ENCODE data around the gene HS3ST3A1. TPM values are rescaled to one million over a fixed set of nuclear protein-coding genes. Genes with fewer than 3 reads are reported as not detected.

The HS3ST3A1 gene
- total RNA-seq, 1 experiment from 2014 or later: 187 TPM

DNA sequence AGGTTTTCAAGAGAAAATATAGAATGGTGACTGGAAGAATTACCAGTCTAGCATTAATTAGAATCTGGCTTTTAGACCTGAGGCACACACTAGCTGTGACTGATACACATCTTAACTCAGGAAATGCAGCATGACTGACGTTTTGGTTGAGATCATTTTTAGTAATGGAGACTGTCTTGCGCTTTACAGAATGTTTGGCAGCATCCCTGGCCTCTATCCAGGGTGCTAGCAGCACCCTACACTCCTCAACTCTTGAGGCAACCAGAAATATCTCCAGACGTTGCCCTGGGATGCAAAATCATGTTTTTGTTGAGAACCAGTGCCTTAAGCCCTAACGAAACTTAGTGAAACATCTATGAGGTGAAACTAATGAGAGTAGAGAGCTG lies 109.0 kb downstream of the HS3ST3A1 start:
- no peak for DNase-seq (ENCODE audit: low read depth)

DNA sequence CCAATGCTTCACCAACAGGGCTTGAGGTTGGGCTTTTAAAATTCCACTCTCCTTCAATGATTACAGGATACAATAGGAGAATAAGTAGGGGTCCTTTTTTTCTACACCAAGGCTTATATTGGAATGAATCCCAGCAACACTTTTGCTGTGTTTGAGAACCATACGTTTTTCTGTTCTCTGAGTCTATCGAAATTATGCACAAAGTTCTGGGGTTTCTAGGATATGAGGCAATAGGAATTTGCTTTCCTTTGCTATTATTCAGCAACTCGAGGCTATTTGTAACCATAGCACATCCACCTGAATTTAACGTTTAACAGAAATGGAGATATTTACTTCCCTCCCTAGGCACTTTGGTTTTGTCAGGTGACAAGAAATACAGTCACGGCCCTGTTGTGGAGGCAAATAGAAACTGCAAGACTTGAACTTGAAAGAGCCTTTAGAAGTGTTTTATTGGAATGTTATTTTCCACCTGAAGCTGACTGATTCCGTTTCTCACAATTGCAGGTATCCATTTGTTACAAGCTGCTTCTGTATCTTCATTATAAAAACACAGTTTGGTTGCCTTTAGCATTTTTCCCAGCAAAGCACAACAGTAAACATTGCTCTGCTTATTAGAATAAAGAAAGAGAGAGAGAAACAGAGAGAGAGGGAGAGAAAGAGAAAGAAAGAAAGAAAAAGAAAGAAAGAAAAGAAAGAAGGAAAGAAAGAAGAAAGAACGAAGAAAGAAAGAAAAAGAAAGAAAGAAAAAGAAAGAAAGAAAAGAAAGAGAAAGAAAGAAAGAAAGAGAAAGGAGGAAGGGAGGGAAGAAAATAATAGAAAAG lies 109.6 kb downstream of the HS3ST3A1 start:
- DNase-seq (ENCODE audit: low read depth): no peak

- no peak for DNase-seq (ENCODE audit: low read depth)
These were observed 110.2 kb downstream of the HS3ST3A1 start for GRCh38 chr17:13491491-13491890.

GRCh38 chr17:13490906-13491482 lies 110.7 kb downstream of the HS3ST3A1 start:
- peak; percentile 84 for DNase-seq (ENCODE audit: low read depth)

DNA sequence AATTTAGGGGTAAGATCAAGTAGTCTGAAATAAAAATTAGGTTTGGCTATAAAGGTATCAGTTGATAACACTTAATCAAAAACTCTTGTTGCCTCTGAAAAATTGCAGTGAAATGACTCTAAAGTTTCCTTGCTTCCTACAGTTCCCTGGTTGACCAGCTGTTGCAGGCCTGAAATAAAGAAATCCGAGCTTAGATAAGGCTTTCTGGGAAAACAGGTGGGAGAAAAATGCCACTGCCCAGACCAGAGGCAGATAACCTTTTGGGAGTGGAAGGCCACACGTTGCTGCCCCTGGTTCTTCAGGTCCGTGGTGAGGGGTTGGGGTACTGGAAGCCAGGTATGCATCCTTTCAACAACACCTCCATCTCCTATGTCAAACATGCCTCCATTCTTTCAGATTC lies 111.3 kb downstream of the HS3ST3A1 start:
- DNase-seq (ENCODE audit: low read depth): peak; percentile 28

DNA sequence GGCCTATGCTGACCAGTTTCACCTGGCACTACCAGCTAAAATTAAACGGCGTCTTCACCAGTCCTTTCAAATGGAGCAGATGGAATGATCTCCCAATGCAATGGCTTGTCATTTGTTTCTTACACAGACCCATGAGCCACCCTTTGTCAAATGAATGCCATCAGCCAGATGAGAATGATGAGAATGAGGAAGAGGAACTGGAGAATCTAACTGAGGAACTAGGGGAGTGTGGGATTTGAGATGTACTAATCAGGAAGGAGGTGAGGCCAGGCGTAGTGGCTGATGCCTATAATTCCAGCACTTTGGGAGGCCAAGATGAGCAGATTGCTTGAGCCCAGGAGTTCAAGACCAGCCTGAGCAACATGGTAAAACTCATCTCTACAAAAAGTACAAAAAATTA lies 116.4 kb downstream of the HS3ST3A1 start:
- DNase-seq (ENCODE audit: low read depth): no peak

DNA sequence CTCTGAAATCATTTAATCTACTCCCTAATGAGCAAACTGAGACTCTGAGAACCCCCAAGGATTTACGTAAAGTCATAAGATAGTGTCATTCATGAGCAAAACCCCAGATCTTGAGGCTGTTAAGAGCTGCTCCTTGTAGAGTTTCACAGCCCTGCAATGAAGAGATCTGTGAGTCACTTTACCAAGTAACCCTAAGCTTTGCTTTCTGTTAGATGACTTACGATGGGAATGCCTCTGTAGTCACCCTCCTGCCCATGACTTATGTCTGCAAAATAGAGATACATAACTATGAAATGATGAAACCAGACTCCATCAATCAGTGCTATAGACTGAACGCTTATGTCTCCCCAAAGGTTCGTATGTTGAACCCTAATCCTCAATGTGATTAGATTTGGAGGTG lies 117.7 kb downstream of the HS3ST3A1 start:
- peak; percentile 30 for DNase-seq (ENCODE audit: low read depth)

DNA sequence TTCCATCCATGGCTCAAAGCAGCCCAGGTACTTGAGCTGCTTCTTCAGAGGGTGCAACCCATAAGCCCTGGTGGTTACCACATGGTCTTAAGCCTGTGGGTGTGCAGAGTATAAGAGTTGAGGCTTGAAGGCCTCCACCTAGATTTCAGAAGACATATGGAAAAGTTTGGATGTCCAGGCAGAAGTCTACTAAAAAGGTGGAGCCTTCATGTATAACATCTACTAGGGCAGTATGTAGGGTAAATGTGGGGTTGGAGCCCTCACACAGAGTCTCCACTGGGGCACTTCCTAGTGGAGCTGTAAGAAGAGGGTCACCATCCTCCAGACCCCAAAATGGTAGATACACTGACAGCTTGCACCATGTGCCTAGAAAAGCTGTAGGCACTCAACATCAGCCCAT lies 120.9 kb downstream of the HS3ST3A1 start:
- no peak for DNase-seq (ENCODE audit: low read depth)

- no peak for DNase-seq (ENCODE audit: low read depth)
These were observed 123.4 kb downstream of the HS3ST3A1 start for GRCh38 chr17:13478326-13478830.

DNA sequence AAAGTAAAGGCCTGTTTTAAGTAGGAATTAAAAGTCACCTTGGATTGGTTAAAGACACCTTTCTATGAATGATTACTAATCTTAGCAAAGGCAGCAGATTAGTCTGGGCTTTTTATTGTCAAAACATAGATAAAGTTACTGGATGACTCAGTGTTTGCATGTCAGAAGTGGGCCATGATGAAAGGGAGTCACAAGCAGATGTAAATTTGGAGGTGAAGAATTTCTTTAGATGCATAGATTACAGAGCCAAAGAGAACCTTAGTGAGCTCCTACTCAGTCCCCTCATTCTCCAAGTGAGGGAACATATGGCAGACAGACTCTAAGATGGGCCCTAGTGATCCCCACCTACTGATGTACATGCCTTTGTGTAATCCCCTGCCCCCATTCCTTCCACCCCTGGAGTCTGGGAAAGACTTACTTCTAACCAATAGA lies 124.5 kb downstream of the HS3ST3A1 start:
- peak; percentile 53 for DNase-seq (ENCODE audit: low read depth)

DNA sequence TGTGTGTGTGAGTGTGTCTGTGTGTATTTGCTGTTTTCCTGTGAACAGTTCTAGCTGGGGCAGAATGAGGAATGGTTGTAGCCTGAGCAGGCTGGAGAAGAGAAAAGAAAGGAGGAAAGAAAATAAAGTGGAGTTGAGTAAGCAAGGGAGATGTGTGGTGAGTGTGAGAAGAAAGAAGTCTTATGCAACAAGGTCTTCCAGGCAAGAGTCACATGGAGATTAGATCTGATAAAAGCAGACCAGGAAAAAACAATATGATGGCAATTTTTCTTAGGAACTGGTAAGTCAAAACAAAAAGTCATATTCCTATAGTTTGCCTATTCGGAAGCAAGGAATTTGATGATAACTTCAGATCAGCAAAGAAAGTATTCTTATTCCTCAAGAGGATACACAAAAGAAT lies 125.0 kb downstream of the HS3ST3A1 start:
- DNase-seq (ENCODE audit: low read depth): peak; percentile 32

GRCh38 chr17:13475574-13476223 lies 126.0 kb downstream of the HS3ST3A1 start:
- no peak for DNase-seq (ENCODE audit: low read depth)

DNA sequence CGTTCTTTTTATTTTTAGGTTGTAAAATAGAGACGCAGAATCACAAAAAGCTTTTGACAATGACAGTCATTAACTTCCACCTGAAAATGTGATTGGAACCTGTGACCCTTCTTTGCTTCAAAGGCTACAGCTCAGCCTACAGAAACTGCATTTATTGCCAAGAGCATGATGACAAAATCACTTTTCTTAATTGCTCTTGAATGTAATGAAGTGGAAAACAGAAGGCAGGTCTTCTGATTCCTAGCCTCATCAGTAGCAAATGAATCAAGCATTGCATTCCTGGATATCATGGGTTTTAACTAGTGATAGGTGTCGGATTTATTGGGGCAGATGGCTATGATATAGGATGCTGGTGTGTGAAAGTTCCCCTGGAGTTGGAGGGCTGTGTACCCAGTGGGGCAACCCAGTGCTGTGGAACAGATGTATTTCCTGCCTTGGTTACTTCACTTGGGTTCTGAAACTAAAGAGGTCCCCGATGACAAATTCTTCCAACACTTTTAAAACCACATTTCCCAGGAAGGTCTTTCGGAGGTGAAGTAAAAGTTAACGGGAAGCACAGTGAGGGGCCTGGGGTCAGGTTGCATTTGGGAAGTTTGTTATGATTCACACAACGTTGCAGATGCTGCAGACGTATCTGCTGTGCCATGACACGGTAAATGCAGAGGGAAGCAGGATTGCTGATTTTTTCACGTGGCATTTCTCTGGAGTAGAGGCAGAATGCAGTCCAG lies 127.5 kb downstream of the HS3ST3A1 start:
- peak; percentile 81 for DNase-seq (ENCODE audit: low read depth)

DNA sequence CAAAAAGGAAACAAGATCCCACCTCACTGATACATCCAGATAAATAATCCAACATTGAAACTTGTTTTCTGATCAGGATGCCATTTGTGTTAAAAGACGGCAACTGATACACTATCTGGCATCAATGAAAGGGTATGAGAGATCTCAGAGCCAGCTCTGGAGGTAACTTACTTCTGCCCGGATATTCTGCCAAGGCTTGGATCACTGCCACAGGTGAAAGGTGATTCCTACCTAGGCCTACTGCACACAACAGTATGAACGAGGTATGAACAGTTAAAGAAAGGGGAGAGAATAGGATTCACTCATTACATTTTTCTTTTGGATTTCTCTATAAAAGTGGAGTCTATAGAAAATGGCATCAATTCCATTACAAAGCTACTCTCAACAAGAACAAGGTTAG lies 136.1 kb downstream of the HS3ST3A1 start:
- DNase-seq (ENCODE audit: low read depth): no peak

DNA sequence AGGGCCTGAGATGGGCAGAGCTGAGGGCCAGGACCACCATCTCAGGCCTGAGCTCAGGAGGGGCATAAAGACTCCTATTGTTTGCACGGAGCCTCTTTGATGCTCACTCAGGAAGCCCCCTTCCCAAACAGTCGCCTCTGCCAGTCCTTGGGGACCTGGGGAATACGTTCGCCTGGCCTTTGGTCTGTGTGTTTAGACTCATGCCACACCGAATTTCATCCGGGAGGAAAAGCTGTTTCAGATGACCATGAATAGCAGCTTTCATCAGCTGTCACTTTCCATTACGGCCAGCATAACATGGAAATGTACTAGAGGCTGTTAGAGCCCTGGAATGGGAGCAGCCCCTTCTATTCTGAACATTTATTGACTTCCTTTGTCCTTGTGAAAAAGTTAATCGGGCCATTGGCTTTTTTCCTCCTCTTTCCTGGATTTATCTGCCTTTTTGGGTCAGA lies 139.0 kb downstream of the HS3ST3A1 start:
- DNase-seq (ENCODE audit: low read depth): no peak

- DNase-seq (ENCODE audit: low read depth): no peak
These were observed 139.6 kb downstream of the HS3ST3A1 start for GRCh38 chr17:13462146-13462545.

GRCh38 chr17:13460261-13461000 lies 141.3 kb downstream of the HS3ST3A1 start:
- no peak for DNase-seq (ENCODE audit: low read depth)

GRCh38 chr17:13457783-13458182 lies 143.9 kb downstream of the HS3ST3A1 start:
- no peak for DNase-seq (ENCODE audit: low read depth)

Data from HT1080 (cell line).